ENCODE measurements around the gene STMN3. TPM values are rescaled to one million over a fixed set of nuclear protein-coding genes. Genes with fewer than 3 reads are reported as not detected.
A peak's percentile ranks its signal among the peaks of the same experiment; 100 is the strongest.

Gene STMN3
- total and polyA plus RNA-seq, 2 donors from 2014 or later = 20.6 to 84.9 TPM

- no peaks in the 10 kb centered on the region for H3K27me3 ChIP-seq (ENCODE audit: control insufficient read depth, insufficient read depth, low read length)
- no peak for FAIRE-seq
- DNase-seq = peak in 1 of 5 donors; percentile 71
- TF ChIP-seq, protein P1, sequence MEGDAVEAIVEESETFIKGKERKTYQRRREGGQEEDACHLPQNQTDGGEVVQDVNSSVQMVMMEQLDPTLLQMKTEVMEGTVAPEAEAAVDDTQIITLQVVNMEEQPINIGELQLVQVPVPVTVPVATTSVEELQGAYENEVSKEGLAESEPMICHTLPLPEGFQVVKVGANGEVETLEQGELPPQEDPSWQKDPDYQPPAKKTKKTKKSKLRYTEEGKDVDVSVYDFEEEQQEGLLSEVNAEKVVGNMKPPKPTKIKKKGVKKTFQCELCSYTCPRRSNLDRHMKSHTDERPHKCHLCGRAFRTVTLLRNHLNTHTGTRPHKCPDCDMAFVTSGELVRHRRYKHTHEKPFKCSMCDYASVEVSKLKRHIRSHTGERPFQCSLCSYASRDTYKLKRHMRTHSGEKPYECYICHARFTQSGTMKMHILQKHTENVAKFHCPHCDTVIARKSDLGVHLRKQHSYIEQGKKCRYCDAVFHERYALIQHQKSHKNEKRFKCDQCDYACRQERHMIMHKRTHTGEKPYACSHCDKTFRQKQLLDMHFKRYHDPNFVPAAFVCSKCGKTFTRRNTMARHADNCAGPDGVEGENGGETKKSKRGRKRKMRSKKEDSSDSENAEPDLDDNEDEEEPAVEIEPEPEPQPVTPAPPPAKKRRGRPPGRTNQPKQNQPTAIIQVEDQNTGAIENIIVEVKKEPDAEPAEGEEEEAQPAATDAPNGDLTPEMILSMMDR (IDR thresholded peaks at IDR 0.05; ENCODE audit: borderline replicate concordance, extremely low read depth, insufficient read depth) = no peak
- no peaks in the 10 kb centered on the region for H3K36me3 ChIP-seq (ENCODE audit: control insufficient read depth in 2 of 3, insufficient read depth in 3 of 3, low read length in 3 of 3)
- H3K4me1 ChIP-seq (ENCODE audit: control insufficient read depth in 2 of 3, insufficient read depth in 2 of 3, low read depth in 1 of 3, low read length in 3 of 3) = peaks cover 0 to 11% (median 0%) of the 10 kb centered on the region in 3 donors
- H3K4me3 ChIP-seq (ENCODE audit: low read length in 3 of 3) = no peak overlapping the region
- no peak overlapping the region for H3K27ac ChIP-seq (ENCODE audit: low read depth in 2 of 2, low read length in 2 of 2)
- H3K9ac ChIP-seq (ENCODE audit: low read length in 3 of 3) = no peak overlapping the region
- H3K9me3 ChIP-seq (ENCODE audit: control insufficient read depth in 2 of 3, insufficient read depth in 1 of 3, low read length in 3 of 3) = no peaks in the 10 kb centered on the region
- intact Hi-C loops (cut with DNase I) = no loop called here
These were observed 27.2 kb upstream of the STMN3 start for GRCh38 chr20:63680427-63680826.

- FAIRE-seq (no peak), DNase-seq (peak in 1 of 5 donors; percentile 66)
- H3K36me3 ChIP-seq (ENCODE audit: control insufficient read depth in 2 of 3, insufficient read depth in 3 of 3, low read length in 3 of 3) = no peaks in the 10 kb centered on the region
- H3K9me3 ChIP-seq (ENCODE audit: control insufficient read depth in 2 of 3, insufficient read depth in 1 of 3, low read length in 3 of 3) = no peaks in the 10 kb centered on the region
- H3K4me3 ChIP-seq (ENCODE audit: low read length in 3 of 3) = no peak overlapping the region
- no peaks in the 10 kb centered on the region for H3K27me3 ChIP-seq (ENCODE audit: control insufficient read depth, insufficient read depth, low read length)
- no peak overlapping the region for H3K9ac ChIP-seq (ENCODE audit: low read length in 3 of 3)
- no peak overlapping the region for H3K27ac ChIP-seq (ENCODE audit: low read depth in 2 of 2, low read length in 2 of 2)
- TF ChIP-seq, protein P1 (IDR thresholded peaks at IDR 0.05; ENCODE audit: borderline replicate concordance, extremely low read depth, insufficient read depth) = no peak
- intact Hi-C loops (cut with DNase I) = no loop called here
- peaks cover 0 to 11% (median 0%) of the 10 kb centered on the region in 3 donors for H3K4me1 ChIP-seq (ENCODE audit: control insufficient read depth in 2 of 3, insufficient read depth in 2 of 3, low read depth in 1 of 3, low read length in 3 of 3)
These were observed 26.6 kb upstream of the STMN3 start for GRCh38 chr20:63679799-63680305.

DNA sequence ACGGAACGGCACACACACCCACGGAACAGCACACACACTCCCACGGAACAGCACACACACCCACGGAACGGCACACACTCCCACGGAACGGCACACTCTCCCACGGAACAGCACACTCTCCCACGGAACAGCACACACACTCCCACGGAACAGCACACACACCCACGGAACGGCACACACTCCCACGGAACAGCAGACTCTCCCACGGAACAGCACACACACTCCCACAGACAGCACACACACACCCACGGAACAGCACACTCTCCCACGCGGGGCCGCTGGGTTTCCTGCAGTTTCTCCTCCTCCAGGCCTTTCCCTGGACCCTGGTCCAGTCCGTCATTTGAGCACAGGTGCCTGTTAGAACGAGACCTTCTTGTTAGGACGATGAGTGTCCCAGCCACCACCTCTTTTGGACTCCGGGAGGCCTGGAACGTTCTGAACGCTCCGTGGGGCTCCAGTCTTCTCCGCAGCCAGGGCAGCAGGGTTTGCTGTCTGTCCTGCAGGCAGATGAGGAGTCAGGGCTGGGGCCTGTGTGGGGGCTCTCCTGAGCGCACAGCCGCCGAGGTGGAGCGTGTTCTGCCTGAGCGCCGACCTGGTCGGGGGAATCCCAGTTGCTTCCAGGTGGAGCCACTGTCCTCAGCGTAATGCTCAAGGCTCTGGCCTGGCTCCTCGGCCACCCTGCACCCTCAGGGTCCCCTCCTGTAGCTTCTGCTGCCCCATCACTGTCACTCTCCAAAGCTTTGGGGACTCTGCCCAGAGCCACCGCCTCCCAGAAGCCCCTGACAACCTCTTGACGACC, 25.6 kb upstream of the STMN3 start:
- H3K4me1 ChIP-seq (ENCODE audit: control insufficient read depth in 2 of 3, insufficient read depth in 2 of 3, low read depth in 1 of 3, low read length in 3 of 3) = peaks cover 0 to 11% (median 0%) of the 10 kb centered on the region in 3 donors
- H3K9ac ChIP-seq (ENCODE audit: low read length in 3 of 3) = no peak overlapping the region
- no peak overlapping the region for H3K27ac ChIP-seq (ENCODE audit: low read depth in 2 of 2, low read length in 2 of 2)
- FAIRE-seq = no peak
- DNase-seq = no peak
- intact Hi-C loops (cut with DNase I) = no loop called here
- TF ChIP-seq, protein P1 (IDR thresholded peaks at IDR 0.05; ENCODE audit: borderline replicate concordance, extremely low read depth, insufficient read depth) = no peak
- H3K36me3 ChIP-seq (ENCODE audit: control insufficient read depth in 2 of 3, insufficient read depth in 3 of 3, low read length in 3 of 3) = peaks cover 0 to 3% (median 0%) of the 10 kb centered on the region in 3 donors
- H3K27me3 ChIP-seq (ENCODE audit: control insufficient read depth, insufficient read depth, low read length) = no peaks in the 10 kb centered on the region
- no peak overlapping the region for H3K4me3 ChIP-seq (ENCODE audit: low read length in 3 of 3)
- no peaks in the 10 kb centered on the region for H3K9me3 ChIP-seq (ENCODE audit: control insufficient read depth in 2 of 3, insufficient read depth in 1 of 3, low read length in 3 of 3)

Data from kidney (tissue), 14 donors.